IMR-90 (cell line): ENCODE results near the gene CRIM1. TPM values are rescaled to one million over a fixed set of nuclear protein-coding genes. Genes with fewer than 3 reads are reported as not detected.

Source experiments
- ATAC-seq: fragments of 200-7000 bp; cut with Tn5 transposase; 2 replicates; pipeline ENCODE4 v1.9.1; 2020; ENCODE audit warnings: low read depth, mild to moderate bottlenecking, moderate library complexity
- BruUV-seq: library from RNA; stranded (reverse); fragments of 400-500 nt; replicated peaks from 2 replicates; lab custom pipeline; 2021; lab: Mats Ljungman, UMichigan
- CTCF ChIA-PET: fragments of 300-600 bp; formaldehyde crosslinking; extraction: SDS; loops from one replicate; lab custom pipeline; 2021; ENCODE audit warnings: antibody characterized with exemption; lab: Yijun Ruan, JAX
- POLR2A ChIA-PET: fragments of 300-600 bp; sonication (Branson Sonifier 250); formaldehyde crosslinking; loops from one replicate; lab custom pipeline; 2022; ENCODE audit warnings: antibody characterized with exemption; ENCODE audit not compliant: unreplicated experiment; lab: Charles Lee
- DNase-seq: peaks from one replicate; pipeline ENCODE4 v3.0.0; 2013
- H2AFZ ChIP-seq: replicated peaks from 2 replicates; pipeline ENCODE3; 2013; ENCODE audit warnings: low read length, mild to moderate bottlenecking; ENCODE audit not compliant: poor library complexity
- H2AK5ac ChIP-seq: 2 replicates; pipeline ENCODE4 v1.6.1; 2013; ENCODE audit warnings: low read depth, low read length, inconsistent platforms
- H2AK9ac ChIP-seq: replicated peaks from 2 replicates; pipeline ENCODE3; 2013; ENCODE audit warnings: mild to moderate bottlenecking, low read depth, low read length, moderate library complexity; ENCODE audit not compliant: poor library complexity
- H2BK120ac ChIP-seq: 2 replicates; pipeline ENCODE4 v1.6.1; 2013; ENCODE audit warnings: low read depth, low read length, inconsistent platforms
- H2BK15ac ChIP-seq: 3 replicates; pipeline ENCODE4 v1.6.1; 2013; ENCODE audit warnings: low read depth, low read length, inconsistent platforms
- H2BK20ac ChIP-seq: 2 replicates; pipeline ENCODE4 v1.6.1; 2013; ENCODE audit warnings: low read depth, mild to moderate bottlenecking, inconsistent platforms, low read length, moderate library complexity
- H2BK5ac ChIP-seq: 2 replicates; pipeline ENCODE4 v1.6.1; 2013; ENCODE audit warnings: mild to moderate bottlenecking, low read depth, low read length, inconsistent platforms; ENCODE audit not compliant: poor library complexity, severe bottlenecking
- H3K14ac ChIP-seq: replicated peaks from 2 replicates; pipeline ENCODE4 v1.6.1; 2013; ENCODE audit warnings: low read depth, low read length, inconsistent platforms
- H3K18ac ChIP-seq: 2 replicates; pipeline ENCODE4 v1.6.1; 2013; ENCODE audit warnings: low read depth, low read length, control low read depth
- H3K23ac ChIP-seq: 2 replicates; pipeline ENCODE4 v1.6.1; 2013; ENCODE audit warnings: low read depth, low read length, inconsistent platforms
- H3K27ac ChIP-seq: 2 replicates; pipeline ENCODE4 v1.5.1; 2013; ENCODE audit warnings: mild to moderate bottlenecking, control low read depth, low read length; ENCODE audit not compliant: insufficient read depth
- H3K27me3 ChIP-seq: 2 replicates; pipeline ENCODE4 v1.6.1; 2013; ENCODE audit warnings: low read length; ENCODE audit not compliant: control insufficient read depth, insufficient read depth
- H3K36me3 ChIP-seq: 2 replicates; pipeline ENCODE4 v1.6.1; 2013; ENCODE audit warnings: low read length, mixed read lengths; ENCODE audit not compliant: control insufficient read depth, insufficient read depth
- H3K4ac ChIP-seq: 2 replicates; pipeline ENCODE4 v1.6.1; 2013; ENCODE audit warnings: low read depth, low read length, inconsistent platforms
- H3K4me1 ChIP-seq: 2 replicates; pipeline ENCODE4 v1.6.1; 2013; ENCODE audit warnings: low read length, mixed read lengths; ENCODE audit not compliant: control insufficient read depth, insufficient read depth
- H3K4me2 ChIP-seq: 2 replicates; pipeline ENCODE4 v1.6.1; 2013; ENCODE audit warnings: low read depth, mild to moderate bottlenecking, control low read depth, low read length, moderate library complexity
- H3K4me3 ChIP-seq: 2 replicates; pipeline ENCODE4 v1.5.1; 2013; ENCODE audit warnings: low read depth, mild to moderate bottlenecking, control low read depth, low read length, moderate library complexity; ENCODE audit not compliant: insufficient read depth
- H3K56ac ChIP-seq: 2 replicates; pipeline ENCODE4 v1.6.1; 2013; ENCODE audit warnings: low read length, inconsistent platforms; ENCODE audit not compliant: insufficient read depth; ENCODE audit errors: extremely low read depth
- H3K79me1 ChIP-seq, 2 experiments: 2 replicates each; pipeline ENCODE4 v1.6.1; 2013; ENCODE audit warnings: low read length in 2 of 2, inconsistent platforms in 1 of 2, low read depth in 1 of 2
- H3K9ac ChIP-seq: 2 replicates; pipeline ENCODE4 v1.6.1; 2013; ENCODE audit warnings: low read depth, low read length, control low read depth
- H3K9me1 ChIP-seq: 2 replicates; pipeline ENCODE4 v1.6.1; 2013; ENCODE audit warnings: low read length, inconsistent platforms; ENCODE audit not compliant: insufficient read depth
- H3K9me3 ChIP-seq: 2 replicates; pipeline ENCODE4 v1.6.1; 2013; ENCODE audit warnings: low read length; ENCODE audit not compliant: control insufficient read depth, insufficient read depth
- H4K20me1 ChIP-seq: 2 replicates; pipeline ENCODE4 v1.6.1; 2013; ENCODE audit warnings: low read length, inconsistent platforms; ENCODE audit not compliant: insufficient read depth
- H4K5ac ChIP-seq: 2 replicates; pipeline ENCODE4 v1.6.1; 2013; ENCODE audit warnings: mild to moderate bottlenecking, low read depth, low read length, control low read depth
- H4K8ac ChIP-seq, 2 experiments: 2 replicates each; pipeline ENCODE4 v1.6.1; 2013; ENCODE audit warnings: low read depth in 2 of 2, low read length in 2 of 2, control low read depth in 1 of 2, inconsistent platforms in 1 of 2
- H4K91ac ChIP-seq: 2 replicates; pipeline ENCODE4 v1.6.1; 2013; ENCODE audit warnings: low read depth, low read length, inconsistent platforms; ENCODE audit not compliant: insufficient read depth
- BHLHE40 ChIP-seq: fragments of 150-350 bp; IDR thresholded peaks from 2 replicates; pipeline ENCODE4 v1.6.1; 2016; ENCODE audit warnings: mild to moderate bottlenecking, low read depth, low read length
- CEBPB ChIP-seq: IDR thresholded peaks from 2 replicates; pipeline ENCODE4 v1.6.1; 2012; ENCODE audit warnings: low read depth, low read length, improper control_type of control experiment
- CHD1 ChIP-seq: IDR thresholded peaks from 2 replicates; pipeline ENCODE4 v1.6.1; 2012; ENCODE audit warnings: low read depth, low read length, improper control_type of control experiment
- MXI1 ChIP-seq: IDR thresholded peaks from 2 replicates; pipeline ENCODE4 v1.6.1; 2012; ENCODE audit warnings: low read depth, mild to moderate bottlenecking, low read length, moderate library complexity, borderline replicate concordance
- POLR2A ChIP-seq: IDR thresholded peaks from 2 replicates; pipeline ENCODE4 v1.6.1; 2012; ENCODE audit warnings: mild to moderate bottlenecking, low read depth, low read length
- RCOR1 ChIP-seq: IDR thresholded peaks from 2 replicates; pipeline ENCODE4 v1.6.1; 2012; ENCODE audit warnings: mild to moderate bottlenecking, low read length, improper control_type of control experiment; ENCODE audit not compliant: insufficient replicate concordance
- RFX5 ChIP-seq: IDR thresholded peaks from 2 replicates; pipeline ENCODE4 v1.8.0; 2012; ENCODE audit warnings: low read depth, mild to moderate bottlenecking, low read length, moderate library complexity
- SMC3 ChIP-seq: fragments of 150-350 bp; IDR thresholded peaks from 2 replicates; pipeline ENCODE4 v1.6.1; 2016; ENCODE audit warnings: low read depth, mild to moderate bottlenecking, antibody characterized with exemption, low read length, moderate library complexity
- USF2 ChIP-seq: fragments of 150-350 bp; IDR thresholded peaks from 2 replicates; pipeline ENCODE4 v1.6.1; 2017; ENCODE audit warnings: mild to moderate bottlenecking, antibody characterized with exemption, low read length, low read depth
- WGBS, 2 experiments: methylation state at CpG; one replicate each; pipeline versions ENCODE4 v1.1.5 to v1.1.7; 2013; ENCODE audit warnings: missing lambda C conversion rate in 2 of 2; ENCODE audit not compliant: insufficient read length in 1 of 2; ENCODE audit errors: extremely low coverage in 2 of 2; 5-methylcytosine and 5-hydroxymethylcytosine counted together
- dilution Hi-C: fragments of 300-500 bp; cut with HindIII; formaldehyde crosslinking; loops from one replicate; pipeline ENCODE4 v1.14.3; 2018; ENCODE audit warnings: low sequenced_read_pairs; ENCODE audit not compliant: unreplicated experiment
- in situ Hi-C: fragments of 300-500 bp; cut with MboI; formaldehyde crosslinking; loops from 3 replicates; pipeline ENCODE4 v1.14.3; 2019; ENCODE audit warnings: low sequenced_read_pairs, inconsistent platforms, mixed read lengths
- intact Hi-C: fragments of 100-400 bp; cut with micrococcal nuclease; formaldehyde crosslinking; loops from 2 replicates; pipeline ENCODE4 v1.10.0; 2022
- polyA plus RNA-seq, 3 experiments: library from polyadenylated mRNA; depleted of rRNA; stranded (reverse); fragments of >200 nt; gene quantifications; 2 replicates each; pipeline ENCODE4 v1.2.3, GENCODE V29; 2012; ENCODE audit warnings: low replicate concordance in 1 of 3
- total RNA-seq: library from RNA; depleted of rRNA; stranded (reverse); fragments of >200 nt; gene quantifications from 2 replicates; pipeline ENCODE4 v1.2.3, GENCODE V29; 2012
- TF ChIP-seq, protein P1 (sequence below): conservative IDR thresholded peaks from 2 replicates; pipeline ENCODE4 v1.5.1; 2012; ENCODE audit warnings: mild to moderate bottlenecking, low read depth, low read length, improper control_type of control experiment
- TF ChIP-seq, protein P2 (sequence below): fragments of 150-350 bp; IDR thresholded peaks from 2 replicates; pipeline ENCODE4 v1.6.1; 2016; ENCODE audit warnings: low read depth, mild to moderate bottlenecking, low read length, moderate library complexity, borderline replicate concordance

Gene CRIM1
- total and polyA plus RNA-seq, 2 of the 4 experiments (the other 2 are of a cell fraction), result 285 to 490 TPM

- TF ChIP-seq RFX5 (no peak), MXI1 (no peak), POLR2A (no peak), RCOR1 (no peak), CEBPB (no peak), BHLHE40 (no peak), SMC3 (no peak), USF2 (no peak), CHD1 (no peak)
- TF ChIP-seq, protein P1, sequence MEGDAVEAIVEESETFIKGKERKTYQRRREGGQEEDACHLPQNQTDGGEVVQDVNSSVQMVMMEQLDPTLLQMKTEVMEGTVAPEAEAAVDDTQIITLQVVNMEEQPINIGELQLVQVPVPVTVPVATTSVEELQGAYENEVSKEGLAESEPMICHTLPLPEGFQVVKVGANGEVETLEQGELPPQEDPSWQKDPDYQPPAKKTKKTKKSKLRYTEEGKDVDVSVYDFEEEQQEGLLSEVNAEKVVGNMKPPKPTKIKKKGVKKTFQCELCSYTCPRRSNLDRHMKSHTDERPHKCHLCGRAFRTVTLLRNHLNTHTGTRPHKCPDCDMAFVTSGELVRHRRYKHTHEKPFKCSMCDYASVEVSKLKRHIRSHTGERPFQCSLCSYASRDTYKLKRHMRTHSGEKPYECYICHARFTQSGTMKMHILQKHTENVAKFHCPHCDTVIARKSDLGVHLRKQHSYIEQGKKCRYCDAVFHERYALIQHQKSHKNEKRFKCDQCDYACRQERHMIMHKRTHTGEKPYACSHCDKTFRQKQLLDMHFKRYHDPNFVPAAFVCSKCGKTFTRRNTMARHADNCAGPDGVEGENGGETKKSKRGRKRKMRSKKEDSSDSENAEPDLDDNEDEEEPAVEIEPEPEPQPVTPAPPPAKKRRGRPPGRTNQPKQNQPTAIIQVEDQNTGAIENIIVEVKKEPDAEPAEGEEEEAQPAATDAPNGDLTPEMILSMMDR, result no peak
- TF ChIP-seq, protein P2, sequence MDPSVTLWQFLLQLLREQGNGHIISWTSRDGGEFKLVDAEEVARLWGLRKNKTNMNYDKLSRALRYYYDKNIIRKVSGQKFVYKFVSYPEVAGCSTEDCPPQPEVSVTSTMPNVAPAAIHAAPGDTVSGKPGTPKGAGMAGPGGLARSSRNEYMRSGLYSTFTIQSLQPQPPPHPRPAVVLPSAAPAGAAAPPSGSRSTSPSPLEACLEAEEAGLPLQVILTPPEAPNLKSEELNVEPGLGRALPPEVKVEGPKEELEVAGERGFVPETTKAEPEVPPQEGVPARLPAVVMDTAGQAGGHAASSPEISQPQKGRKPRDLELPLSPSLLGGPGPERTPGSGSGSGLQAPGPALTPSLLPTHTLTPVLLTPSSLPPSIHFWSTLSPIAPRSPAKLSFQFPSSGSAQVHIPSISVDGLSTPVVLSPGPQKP, result no peak
- Histone ChIP-seq H2BK15ac (no peak overlapping the region), H3K9ac (no peak overlapping the region), H2AK5ac (no peak overlapping the region), H3K4me1 (peaks cover 50% of the 10 kb centered on the region), H4K5ac (no peak overlapping the region), H2AFZ (no peak overlapping the region), H3K4ac (peak overlapping the region; percentile 41; the same call in 1 of the 2 replicates), H3K18ac (peak overlapping the region; percentile 28; the same call in 1 of the 2 replicates), H2BK120ac (0 out of 2 replicates have a peak overlapping the region, but pooled peaks have one; percentile 4), H4K8ac (no peak overlapping the region; a peak in 1 of 4 replicates), H3K27me3 (no peaks in the 10 kb centered on the region), H3K23ac (peak overlapping the region; percentile 66; the same call in 1 of the 2 replicates), H3K79me1 (peaks cover 0 to 51% of the 10 kb centered on the region in 2 experiments; a peak in 2 of 4 replicates), H3K4me3 (no peak overlapping the region), H3K9me1 (peaks cover 36% of the 10 kb centered on the region), H3K4me2 (peak overlapping the region; percentile 2; the same call in 1 of the 2 replicates), H3K9me3 (no peaks in the 10 kb centered on the region), H4K91ac (0 out of 2 replicates have a peak overlapping the region, but pooled peaks have one; percentile 0), H4K20me1 (peaks cover 89% of the 10 kb centered on the region), H2BK5ac (no peak overlapping the region), H2BK20ac (no peak overlapping the region), H3K14ac (peak overlapping the region; percentile 43; the same call in 1 of the 2 replicates), H3K27ac (peak overlapping the region; percentile 41; the same call in 1 of the 2 replicates), H3K56ac (no peak overlapping the region), H2AK9ac (no peak overlapping the region), H3K36me3 (peaks cover 9% of the 10 kb centered on the region)
- no TSS peak for BruUV-seq
- in situ Hi-C loops (no loop called here), dilution Hi-C loops (no loop called here), intact Hi-C loops (no loop called here)
- ATAC-seq (no peak), DNase-seq (no peak)
- POLR2A ChIA-PET, result no interaction called here
- CTCF ChIA-PET, result no interaction called here
- no CpG with 5 or more reads among the region's 1 CpG for WGBS, 2 experiments
Measured at GRCh38 chr2:36369163-36369562, 13.6 kb downstream of the CRIM1 start.
